Lower lobe of right lung (tissue), 2 donors: Measurements from ENCODE around the gene A1BG. TPM values are rescaled to one million over a fixed set of nuclear protein-coding genes. Genes with fewer than 3 reads are reported as not detected.
"Not testable (repeated sequence)": the region's sequence is repeated elsewhere in the genome, so short reads cannot be mapped to it uniquely, and the experiment has no call there.

Experiments
- ATAC-seq, 2 donors: fragments of 200-7000 bp; cut with Tn5 transposase; one replicate each; pipeline ENCODE4 v1.9.1; 2020 to 2022; ENCODE audit warnings: mild to moderate bottlenecking in 2 of 2, moderate library complexity in 2 of 2
- DNase-seq: peaks from one replicate; pipeline ENCODE4 v3.0.0-alpha.2; 2020
- H3K27ac ChIP-seq: fragments of 200-600 bp; one replicate; pipeline ENCODE4 v1.8.0; 2022
- H3K27me3 ChIP-seq: fragments of 200-600 bp; one replicate; pipeline ENCODE4 v1.8.0; 2022; ENCODE audit warnings: low read depth
- H3K36me3 ChIP-seq: fragments of 200-600 bp; one replicate; pipeline ENCODE4 v1.8.0; 2022; ENCODE audit warnings: mild to moderate bottlenecking
- H3K4me1 ChIP-seq: fragments of 200-600 bp; one replicate; pipeline ENCODE4 v1.8.0; 2022
- H3K4me3 ChIP-seq: fragments of 200-600 bp; one replicate; pipeline ENCODE4 v1.8.0; 2022; ENCODE audit warnings: mild to moderate bottlenecking
- H3K9me3 ChIP-seq: fragments of 200-600 bp; one replicate; pipeline ENCODE4 v1.8.0; 2022
- CTCF ChIP-seq: fragments of 200-600 bp; IDR thresholded peaks from one replicate; pipeline ENCODE4 v1.8.0; 2022; ENCODE audit warnings: antibody characterized with exemption, mild to moderate bottlenecking
- intact Hi-C: fragments of 100-400 bp; cut with DNase I; formaldehyde crosslinking; loops from one replicate; pipeline ENCODE4 v1.11.0; 2022
- total RNA-seq: library from RNA; stranded (reverse); fragmentation: NEBNext Ultra II Directional; extraction: Animal tissue kit (Norgen Biotek cat#: 25700); gene quantifications from one replicate; pipeline ENCODE4 v1.2.1, GENCODE V29; 2021
- donor health status: DM: no; HTN: yes; CAD: no; lungs with severe emphysema.

Gene A1BG
- total RNA-seq, 1 donor from 2014 or later = 14.0 TPM

- no peak overlapping the region for H3K27ac ChIP-seq
- H3K9me3 ChIP-seq = no peaks in the 10 kb centered on the region
- peaks cover 5% of the 10 kb centered on the region for H3K36me3 ChIP-seq
- H3K4me1 ChIP-seq = peaks cover 22% of the 10 kb centered on the region
- no peak overlapping the region for H3K4me3 ChIP-seq
- DNase-seq (no peak), ATAC-seq (no peak)
- intact Hi-C loops = no loop called here
- peaks cover 42% of the 10 kb centered on the region for H3K27me3 ChIP-seq
- TF ChIP-seq CTCF = no peak
Observed at GRCh38 chr19:58351558-58351878, 1.8 kb downstream of the A1BG start.

- Histone ChIP-seq H3K27ac (no peak overlapping the region), H3K4me1 (peaks cover 17% of the 10 kb centered on the region), H3K36me3 (peaks cover 5% of the 10 kb centered on the region), H3K27me3 (peaks cover 42% of the 10 kb centered on the region), H3K4me3 (no peak overlapping the region), H3K9me3 (no peaks in the 10 kb centered on the region)
- DNase-seq = peak; percentile 44
- no peak for TF ChIP-seq CTCF
- intact Hi-C loops = no loop called here
- no peak for ATAC-seq
Observed at GRCh38 chr19:58350871-58351557, 2.3 kb downstream of the A1BG start.

- H3K27me3 ChIP-seq = peaks cover 36% of the 10 kb centered on the region
- H3K9me3 ChIP-seq = no peaks in the 10 kb centered on the region
- no peak for ATAC-seq
- DNase-seq = peak; percentile 42
- peak overlapping the region; percentile 23 for H3K4me3 ChIP-seq
- intact Hi-C loops = no loop called here
- no peak for TF ChIP-seq CTCF
- peaks cover 13% of the 10 kb centered on the region for H3K4me1 ChIP-seq
- H3K36me3 ChIP-seq = peaks cover 5% of the 10 kb centered on the region
- no peak overlapping the region for H3K27ac ChIP-seq
Observed at GRCh38 chr19:58350001-58350861, 3.1 kb downstream of the A1BG start.

- peaks cover 34% of the 10 kb centered on the region for H3K27me3 ChIP-seq
Observed at GRCh38 chr19:58349590-58349989, 3.7 kb downstream of the A1BG start.

GRCh38 chr19:58348080-58348479, 5.2 kb downstream of the A1BG start:
- DNase-seq = peak; percentile 20
- peaks cover 13% of the 10 kb centered on the region for H3K4me1 ChIP-seq
- peaks cover 34% of the 10 kb centered on the region for H3K27me3 ChIP-seq
- intact Hi-C loops, ATAC-seq, H3K36me3 ChIP-seq, H3K9me3 ChIP-seq: not testable (repeated sequence)
- H3K4me3 ChIP-seq = peak overlapping the region; percentile 73
- H3K27ac ChIP-seq = peak overlapping the region; percentile 82

More at GRCh38 chr19:58349590-58349989, 3.7 kb downstream of the A1BG start:
- peaks cover 5% of the 10 kb centered on the region for H3K36me3 ChIP-seq
- H3K4me3 ChIP-seq = no peak overlapping the region
- H3K27ac ChIP-seq = no peak overlapping the region
- H3K4me1 ChIP-seq = peaks cover 13% of the 10 kb centered on the region
- no peak for DNase-seq
- no peaks in the 10 kb centered on the region for H3K9me3 ChIP-seq
- intact Hi-C loops = no loop called here
- no peak for TF ChIP-seq CTCF
- ATAC-seq = no peak
